H9 (cell line): ENCODE results near the gene CMSS1. TPM values are rescaled to one million over a fixed set of nuclear protein-coding genes. Genes with fewer than 3 reads are reported as not detected.

ENCODE experiments used
- DNase-seq: peaks from one replicate; pipeline ENCODE4 v3.0.0-alpha.2; 2017
- H2AFZ ChIP-seq: one replicate; pipeline ENCODE4 v1.6.1; 2013; ENCODE audit warnings: mild to moderate bottlenecking, low read length, control low read depth, moderate library complexity
- H2AK5ac ChIP-seq: 2 replicates; pipeline ENCODE4 v1.6.1; 2013; ENCODE audit warnings: low read length, control low read depth, mixed read lengths; ENCODE audit not compliant: insufficient read length
- H2BK120ac ChIP-seq: one replicate; pipeline ENCODE4 v1.6.1; 2013; ENCODE audit warnings: low read depth, mild to moderate bottlenecking, low read length, control low read depth, inconsistent platforms; ENCODE audit not compliant: poor library complexity, severe bottlenecking
- H2BK12ac ChIP-seq: 2 replicates; pipeline ENCODE4 v1.6.1; 2013; ENCODE audit warnings: low read length, control low read depth, mixed read lengths, low read depth; ENCODE audit not compliant: insufficient read length
- H2BK15ac ChIP-seq: 2 replicates; pipeline ENCODE4 v1.6.1; 2013; ENCODE audit warnings: low read depth, low read length, control low read depth
- H2BK20ac ChIP-seq: one replicate; pipeline ENCODE4 v1.6.1; 2013; ENCODE audit warnings: low read depth, mild to moderate bottlenecking, low read length, control low read depth, inconsistent platforms; ENCODE audit not compliant: poor library complexity, severe bottlenecking
- H2BK5ac ChIP-seq: 2 replicates; pipeline ENCODE4 v1.6.1; 2013; ENCODE audit warnings: low read length, control low read depth, mixed read lengths; ENCODE audit not compliant: insufficient read length
- H3K14ac ChIP-seq: 2 replicates; pipeline ENCODE4 v1.6.1; 2013; ENCODE audit warnings: low read length, control low read depth; ENCODE audit not compliant: insufficient read depth
- H3K18ac ChIP-seq: 2 replicates; pipeline ENCODE4 v1.6.1; 2013; ENCODE audit warnings: low read depth, mild to moderate bottlenecking, mixed read lengths, low read length, control low read depth; ENCODE audit not compliant: insufficient read length
- H3K23ac ChIP-seq: 2 replicates; pipeline ENCODE4 v1.6.1; 2013; ENCODE audit warnings: low read length, control low read depth, mixed read lengths, low read depth; ENCODE audit not compliant: insufficient read length
- H3K23me2 ChIP-seq: 2 replicates; pipeline ENCODE4 v1.6.1; 2013; ENCODE audit warnings: low read depth, mild to moderate bottlenecking, mixed read lengths, low read length, control low read depth; ENCODE audit not compliant: insufficient read length, poor library complexity, severe bottlenecking
- H3K27ac ChIP-seq: 2 replicates; pipeline ENCODE4 v1.5.1; 2013; ENCODE audit warnings: low read length, control low read depth, mixed read lengths, low read depth; ENCODE audit not compliant: insufficient read length
- H3K27me3 ChIP-seq: 2 replicates; pipeline ENCODE4 v1.6.1; 2013; ENCODE audit warnings: low read length, control low read depth, inconsistent platforms; ENCODE audit not compliant: insufficient read depth
- H3K4ac ChIP-seq: 2 replicates; pipeline ENCODE4 v1.6.1; 2013; ENCODE audit warnings: low read depth, mild to moderate bottlenecking, control low read depth, inconsistent platforms, low read length, moderate library complexity
- H3K4me1 ChIP-seq: 2 replicates; pipeline ENCODE4 v1.6.1; 2013; ENCODE audit warnings: low read length, control low read depth, inconsistent platforms; ENCODE audit not compliant: insufficient read depth
- H3K4me2 ChIP-seq: 2 replicates; pipeline ENCODE4 v1.6.1; 2013; ENCODE audit warnings: low read length, control low read depth, mixed read lengths; ENCODE audit not compliant: insufficient read length, insufficient read depth
- H3K56ac ChIP-seq: 2 replicates; pipeline ENCODE4 v1.6.1; 2013; ENCODE audit warnings: low read depth, mild to moderate bottlenecking, mixed read lengths, low read length, control low read depth; ENCODE audit not compliant: insufficient read length
- H3K79me1 ChIP-seq: 2 replicates; pipeline ENCODE4 v1.6.1; 2013; ENCODE audit warnings: low read depth, mild to moderate bottlenecking, moderate library complexity, low read length, control low read depth, inconsistent platforms; ENCODE audit not compliant: insufficient read depth, poor library complexity, severe bottlenecking
- H3K79me2 ChIP-seq: 2 replicates; pipeline ENCODE4 v1.6.1; 2013; ENCODE audit warnings: low read length, control low read depth, inconsistent platforms; ENCODE audit not compliant: insufficient read depth
- H3K9ac ChIP-seq: 2 replicates; pipeline ENCODE4 v1.6.1; 2013; ENCODE audit warnings: low read length, control low read depth, mixed read lengths; ENCODE audit not compliant: insufficient read length; ENCODE audit errors: extremely low read depth
- H3K9me3 ChIP-seq: one replicate; pipeline ENCODE4 v1.6.1; 2013; ENCODE audit warnings: low read depth, low read length, inconsistent platforms; ENCODE audit not compliant: control insufficient read depth
- H3T11ph ChIP-seq: one replicate; pipeline ENCODE4 v1.6.1; 2013; ENCODE audit warnings: mild to moderate bottlenecking, low read length, control low read depth, inconsistent platforms
- H4K20me1 ChIP-seq: one replicate; pipeline ENCODE4 v1.6.1; 2013; ENCODE audit not compliant: control insufficient read depth, insufficient read length, insufficient read depth
- H4K5ac ChIP-seq: 2 replicates; pipeline ENCODE4 v1.6.1; 2013; ENCODE audit warnings: low read depth, mild to moderate bottlenecking, mixed read lengths, low read length, control low read depth; ENCODE audit not compliant: insufficient read length
- H4K8ac ChIP-seq: replicated peaks from 2 replicates; pipeline ENCODE4 v1.6.1; 2013; ENCODE audit warnings: low read length, control low read depth, mixed read lengths, low read depth; ENCODE audit not compliant: insufficient read length
- H4K91ac ChIP-seq: 2 replicates; pipeline ENCODE4 v1.6.1; 2013; ENCODE audit warnings: low read depth, mild to moderate bottlenecking, moderate library complexity, mixed read lengths, low read length, control low read depth; ENCODE audit not compliant: insufficient read length
- H3K27ac Mint-ChIP-seq, 3 experiments: 2 replicates in 2 of 3; 3 replicates in 1 of 3; pipeline ENCODE4 v1.8.0; 2020 to 2021; ENCODE audit warnings: mixed read lengths in 3 of 3, mild to moderate bottlenecking in 1 of 3, moderate library complexity in 1 of 3
- H3K27me3 Mint-ChIP-seq: 2 replicates; pipeline ENCODE4 v1.8.0; 2021; ENCODE audit warnings: low read depth, mild to moderate bottlenecking, moderate library complexity, mixed read lengths
- H3K36me3 Mint-ChIP-seq, 3 experiments: 2 replicates in 2 of 3; 3 replicates in 1 of 3; pipeline ENCODE4 v1.8.0; 2020 to 2021; ENCODE audit warnings: low read depth in 3 of 3, mixed read lengths in 3 of 3; ENCODE audit not compliant: insufficient read depth in 1 of 3
- H3K4me1 Mint-ChIP-seq, 2 experiments: 2 replicates each; pipeline ENCODE4 v1.8.0; 2020; ENCODE audit warnings: mixed read lengths in 2 of 2
- H3K4me3 Mint-ChIP-seq, 2 experiments: 2 replicates in 1 of 2; 3 replicates in 1 of 2; pipeline ENCODE4 v1.8.0; 2020 to 2021; ENCODE audit warnings: mild to moderate bottlenecking in 2 of 2, mixed read lengths in 2 of 2, moderate library complexity in 1 of 2
- H3K9me3 Mint-ChIP-seq, 2 experiments: 2 replicates in 1 of 2; 3 replicates in 1 of 2; pipeline ENCODE4 v1.8.0; 2020; ENCODE audit warnings: mild to moderate bottlenecking in 2 of 2, mixed read lengths in 2 of 2, moderate library complexity in 1 of 2
- WGBS: extraction: QIAGEN DNeasy Blood & Tissue Kit; methylation state at CpG from one replicate; pipeline ENCODE4 v1.1.7; 2013; ENCODE audit warnings: missing lambda C conversion rate, low lambda C conversion rate, mixed read lengths; ENCODE audit not compliant: insufficient read length; ENCODE audit errors: extremely low coverage; 5-methylcytosine and 5-hydroxymethylcytosine counted together
- total RNA-seq: library from RNA; stranded (reverse); gene quantifications from 2 replicates; pipeline ENCODE4 v1.2.1, GENCODE V29; 2021
- TF ChIP-seq, protein P1 (sequence below): fragments of 200-600 bp; sonication (generic); conservative IDR thresholded peaks from 3 replicates; pipeline ENCODE4 v1.8.0; 2021; ENCODE audit warnings: antibody characterized with exemption, mild to moderate bottlenecking

CMSS1 gene
- total RNA-seq, 1 experiment from 2014 or later, result 61.8 TPM

DNA sequence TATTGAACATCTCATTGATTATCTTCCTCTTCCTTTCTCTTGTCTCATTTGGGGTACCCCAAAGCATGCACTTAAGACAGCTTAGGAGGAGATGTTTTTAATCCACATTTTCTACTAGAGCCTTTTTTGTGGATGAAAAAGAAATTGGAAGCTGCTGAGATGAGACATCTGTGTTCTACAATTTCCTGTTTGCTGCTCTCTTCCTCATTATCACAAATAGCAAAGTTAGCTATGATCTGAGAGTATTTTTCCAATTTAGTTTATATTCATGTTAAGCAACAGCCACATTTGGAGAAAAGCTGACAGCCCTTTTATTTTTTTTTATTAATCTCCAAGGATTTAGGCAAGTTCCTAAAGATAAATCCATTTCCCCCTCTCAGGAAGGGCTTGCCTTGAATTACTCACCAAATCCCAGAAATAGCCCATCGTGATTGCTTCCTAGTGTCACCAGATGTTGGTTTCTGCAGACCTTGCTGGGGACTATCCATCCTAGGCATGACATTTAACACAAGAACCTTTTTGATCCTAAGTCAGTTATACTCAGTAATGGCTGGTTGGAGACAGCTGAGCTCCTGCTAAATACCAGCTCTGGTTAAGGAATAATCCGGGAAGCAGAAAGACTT lies 367.4 kb downstream of the CMSS1 start:
- peaks cover 4% of the 10 kb centered on the region for H3K9me3 ChIP-seq
- no peak overlapping the region for H2BK12ac ChIP-seq
- no peak overlapping the region for H3T11ph ChIP-seq
- no peaks in the 10 kb centered on the region for H4K20me1 ChIP-seq
- no peak overlapping the region for H3K9ac ChIP-seq
- no peaks in the 10 kb centered on the region for H3K79me1 ChIP-seq
- H4K8ac ChIP-seq, result no peak overlapping the region
- H2AFZ ChIP-seq, result no peak overlapping the region
- no peak overlapping the region for H3K4me2 ChIP-seq
- H3K23me2 ChIP-seq, result no peaks in the 10 kb centered on the region
- H4K91ac ChIP-seq, result no peak overlapping the region
- H3K79me2 ChIP-seq, result no peaks in the 10 kb centered on the region
- H3K4me1 ChIP-seq, result no peaks in the 10 kb centered on the region
- no peak overlapping the region for H2BK20ac ChIP-seq
- H3K27ac ChIP-seq, result no peak overlapping the region
- H2BK15ac ChIP-seq, result no peak overlapping the region
- Mint-ChIP-seq H3K9me3 (peaks cover 9 to 16% of the 10 kb centered on the region in 2 experiments), H3K36me3 (peaks cover 13 to 16% (median 15%) of the 10 kb centered on the region in 3 experiments), H3K27ac (no peak overlapping the region), H3K4me1 (peaks cover 13 to 21% of the 10 kb centered on the region in 2 experiments), H3K4me3 (no peak overlapping the region), H3K27me3 (no peaks in the 10 kb centered on the region)
- no peak overlapping the region for H3K14ac ChIP-seq
- no peak overlapping the region for H2BK5ac ChIP-seq
- no peak overlapping the region for H3K18ac ChIP-seq
- no peaks in the 10 kb centered on the region for H3K27me3 ChIP-seq
- TF ChIP-seq, protein P1, sequence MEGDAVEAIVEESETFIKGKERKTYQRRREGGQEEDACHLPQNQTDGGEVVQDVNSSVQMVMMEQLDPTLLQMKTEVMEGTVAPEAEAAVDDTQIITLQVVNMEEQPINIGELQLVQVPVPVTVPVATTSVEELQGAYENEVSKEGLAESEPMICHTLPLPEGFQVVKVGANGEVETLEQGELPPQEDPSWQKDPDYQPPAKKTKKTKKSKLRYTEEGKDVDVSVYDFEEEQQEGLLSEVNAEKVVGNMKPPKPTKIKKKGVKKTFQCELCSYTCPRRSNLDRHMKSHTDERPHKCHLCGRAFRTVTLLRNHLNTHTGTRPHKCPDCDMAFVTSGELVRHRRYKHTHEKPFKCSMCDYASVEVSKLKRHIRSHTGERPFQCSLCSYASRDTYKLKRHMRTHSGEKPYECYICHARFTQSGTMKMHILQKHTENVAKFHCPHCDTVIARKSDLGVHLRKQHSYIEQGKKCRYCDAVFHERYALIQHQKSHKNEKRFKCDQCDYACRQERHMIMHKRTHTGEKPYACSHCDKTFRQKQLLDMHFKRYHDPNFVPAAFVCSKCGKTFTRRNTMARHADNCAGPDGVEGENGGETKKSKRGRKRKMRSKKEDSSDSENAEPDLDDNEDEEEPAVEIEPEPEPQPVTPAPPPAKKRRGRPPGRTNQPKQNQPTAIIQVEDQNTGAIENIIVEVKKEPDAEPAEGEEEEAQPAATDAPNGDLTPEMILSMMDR, result no peak
- H4K5ac ChIP-seq, result no peak overlapping the region
- WGBS, result no CpG with 5 or more reads among the region's 2 CpGs
- no peak overlapping the region for H2AK5ac ChIP-seq
- H2BK120ac ChIP-seq, result no peak overlapping the region
- DNase-seq, result no peak
- H3K4ac ChIP-seq, result no peak overlapping the region
- H3K56ac ChIP-seq, result no peak overlapping the region
- H3K23ac ChIP-seq, result no peak overlapping the region
